GM12874 (cell line): Measurements from ENCODE around the gene MBD5.

Source experiments
- TF ChIP-seq, protein P1 (sequence below): IDR thresholded peaks from 2 replicates; pipeline ENCODE4 v1.5.1; 2011; ENCODE audit warnings: low read depth, mild to moderate bottlenecking, control low read depth, low read length, moderate library complexity; ENCODE audit not compliant: insufficient read depth

MBD5 gene

DNA sequence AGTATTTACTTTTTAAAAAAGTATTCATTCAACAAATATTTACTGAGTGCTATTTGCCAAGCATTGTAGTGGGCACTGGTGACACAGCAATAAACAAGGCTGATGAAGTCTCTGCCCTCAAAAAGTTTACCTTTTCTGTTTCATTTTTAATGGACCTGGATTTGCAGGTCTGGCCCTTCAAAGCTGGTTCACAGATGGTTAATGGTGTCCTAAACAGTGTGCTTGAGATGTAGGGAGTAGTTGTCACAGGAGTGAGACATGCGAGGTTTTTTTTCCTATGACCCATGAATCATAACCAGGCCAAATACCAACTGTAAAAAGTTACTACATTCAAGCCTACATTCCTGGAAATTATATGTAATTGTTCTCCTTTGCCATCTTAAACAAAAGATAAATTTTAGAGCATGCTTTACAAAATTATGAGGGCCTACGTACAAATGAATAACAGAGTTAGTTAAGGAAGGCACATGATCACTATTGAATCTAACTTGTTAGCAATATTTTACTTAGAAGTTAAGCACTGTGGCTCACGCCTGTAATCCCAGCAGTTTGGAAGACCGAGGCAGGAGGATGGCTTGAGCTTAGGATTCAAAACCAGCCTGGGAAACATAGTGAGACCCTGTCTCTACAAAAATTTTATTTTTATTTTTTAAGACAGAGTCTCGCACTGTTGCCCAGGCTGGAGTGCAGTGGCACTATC, 223.9 kb downstream of the MBD5 start:
- TF ChIP-seq, protein P1, sequence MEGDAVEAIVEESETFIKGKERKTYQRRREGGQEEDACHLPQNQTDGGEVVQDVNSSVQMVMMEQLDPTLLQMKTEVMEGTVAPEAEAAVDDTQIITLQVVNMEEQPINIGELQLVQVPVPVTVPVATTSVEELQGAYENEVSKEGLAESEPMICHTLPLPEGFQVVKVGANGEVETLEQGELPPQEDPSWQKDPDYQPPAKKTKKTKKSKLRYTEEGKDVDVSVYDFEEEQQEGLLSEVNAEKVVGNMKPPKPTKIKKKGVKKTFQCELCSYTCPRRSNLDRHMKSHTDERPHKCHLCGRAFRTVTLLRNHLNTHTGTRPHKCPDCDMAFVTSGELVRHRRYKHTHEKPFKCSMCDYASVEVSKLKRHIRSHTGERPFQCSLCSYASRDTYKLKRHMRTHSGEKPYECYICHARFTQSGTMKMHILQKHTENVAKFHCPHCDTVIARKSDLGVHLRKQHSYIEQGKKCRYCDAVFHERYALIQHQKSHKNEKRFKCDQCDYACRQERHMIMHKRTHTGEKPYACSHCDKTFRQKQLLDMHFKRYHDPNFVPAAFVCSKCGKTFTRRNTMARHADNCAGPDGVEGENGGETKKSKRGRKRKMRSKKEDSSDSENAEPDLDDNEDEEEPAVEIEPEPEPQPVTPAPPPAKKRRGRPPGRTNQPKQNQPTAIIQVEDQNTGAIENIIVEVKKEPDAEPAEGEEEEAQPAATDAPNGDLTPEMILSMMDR, result no peak

DNA sequence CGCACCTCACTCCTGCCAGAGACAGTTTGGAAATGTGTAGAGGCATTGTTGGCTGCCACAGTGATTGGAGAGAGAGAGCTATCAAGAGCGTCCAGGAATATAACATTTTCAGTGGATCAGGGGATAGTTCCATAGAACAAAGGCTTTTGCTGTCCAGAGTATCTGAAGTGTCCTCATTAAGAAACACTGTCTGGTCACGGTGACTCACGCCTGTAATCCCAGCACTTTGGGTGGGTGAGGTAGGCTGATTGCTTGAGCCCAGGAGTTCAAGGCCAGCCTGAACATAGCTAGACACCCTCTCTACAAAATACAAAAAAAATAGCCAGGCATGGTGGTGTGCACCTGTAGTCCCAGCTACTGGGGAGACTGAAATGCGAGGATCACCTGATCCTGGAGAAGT, 231.1 kb downstream of the MBD5 start:
- TF ChIP-seq, protein P1, result no peak

DNA sequence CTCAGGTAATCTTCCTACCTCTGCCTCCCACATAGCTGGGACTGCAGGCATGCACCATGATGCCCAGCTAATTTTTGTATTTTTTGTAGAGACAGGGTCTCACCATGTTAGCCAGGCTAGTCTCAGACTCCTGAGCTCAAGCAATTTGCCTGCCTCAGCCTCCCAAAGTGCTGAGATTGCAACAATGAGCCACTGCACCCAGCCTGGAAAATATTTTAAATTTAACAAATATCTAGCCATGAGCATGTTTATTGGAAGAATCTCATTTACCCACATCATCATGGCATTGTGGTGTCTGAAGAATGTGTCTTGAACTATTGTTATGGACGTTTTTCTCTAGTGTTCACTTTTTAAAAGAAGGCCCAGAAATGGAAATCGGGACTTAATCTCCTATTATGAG, 231.8 kb downstream of the MBD5 start:
- TF ChIP-seq, protein P1, result no peak

DNA sequence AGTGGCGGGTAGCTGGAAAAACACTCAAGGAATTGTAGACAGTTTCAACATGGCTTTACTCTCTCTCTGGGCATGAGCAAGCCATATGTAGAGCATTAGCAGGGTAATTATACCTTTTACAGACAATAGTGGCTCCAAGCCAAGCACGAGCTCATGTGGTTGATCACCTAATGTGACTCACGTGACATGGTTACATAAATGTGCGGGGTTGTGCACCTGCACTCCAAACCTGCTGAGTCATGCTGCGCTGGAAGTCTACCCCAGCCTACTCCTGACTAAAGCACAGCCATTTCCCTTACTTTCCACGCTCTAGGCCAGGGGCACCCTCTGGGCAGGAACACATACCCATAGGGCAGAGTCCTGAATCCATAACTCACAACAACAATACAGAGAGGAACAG, 232.8 kb downstream of the MBD5 start:
- TF ChIP-seq, protein P1, result no peak

DNA sequence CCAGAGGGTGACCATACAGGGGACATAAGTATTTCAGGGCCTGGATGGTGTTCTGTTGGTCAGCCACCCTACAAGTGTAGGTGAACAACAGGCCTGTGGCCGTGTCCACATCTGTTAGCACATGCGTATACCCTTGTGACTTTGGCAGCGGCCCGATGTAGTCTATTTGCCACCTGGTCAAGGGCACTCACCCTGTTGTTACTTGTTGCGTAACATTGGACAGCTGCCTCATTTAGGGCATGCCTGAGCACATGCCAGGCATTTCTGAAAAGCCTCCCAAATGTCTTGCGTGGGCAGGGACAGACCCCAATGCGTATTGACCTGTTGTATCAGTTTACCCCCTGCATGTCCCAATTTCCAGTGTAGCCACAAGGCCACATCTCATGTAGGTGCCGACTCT, 235.0 kb downstream of the MBD5 start:
- TF ChIP-seq, protein P1, result no peak

DNA sequence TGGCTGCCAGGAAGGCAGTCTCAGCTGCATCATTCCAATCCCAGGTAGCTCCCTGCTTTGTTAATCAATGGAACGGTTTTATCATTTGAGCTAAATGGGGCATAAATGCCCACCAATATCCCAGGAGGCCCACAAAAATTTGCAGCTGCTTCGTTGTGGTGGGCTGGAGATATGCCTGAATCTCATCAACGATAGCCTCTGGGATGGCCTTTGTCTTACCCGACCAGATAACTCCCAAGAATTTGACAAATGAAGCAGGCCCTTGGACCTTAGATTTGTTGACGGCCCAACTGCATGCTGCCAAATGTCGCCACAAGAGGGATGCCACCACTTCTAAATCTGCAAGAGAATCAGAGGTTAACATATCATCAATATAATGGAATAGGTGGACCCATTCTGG, 236.4 kb downstream of the MBD5 start:
- TF ChIP-seq, protein P1, result no peak

DNA sequence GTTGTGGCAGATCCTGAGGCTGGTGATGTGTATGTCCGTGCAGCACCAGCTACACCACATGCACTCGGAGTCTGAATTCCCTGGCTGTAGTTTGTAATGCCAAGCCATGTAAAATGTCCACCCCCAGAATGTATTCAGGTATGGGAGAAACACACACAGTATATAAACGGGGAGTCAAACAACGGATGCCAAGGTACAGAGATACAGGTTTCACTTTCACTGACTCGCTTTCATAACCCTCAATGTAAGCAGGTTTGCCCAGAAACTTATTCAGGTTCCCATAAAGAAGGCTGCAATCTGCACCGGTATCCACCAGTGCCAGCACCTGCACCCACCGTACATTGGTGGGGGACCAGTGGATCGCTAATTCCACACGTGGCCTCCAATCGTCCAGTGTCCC, 237.2 kb downstream of the MBD5 start:
- TF ChIP-seq, protein P1, result no peak
